ENCODE results near the gene MEX3A.
"Not testable (repeated sequence)": the region's sequence is repeated elsewhere in the genome, so short reads cannot be mapped to it uniquely, and the experiment has no call there.

MEX3A gene

GRCh38 chr1:156060937-156061636 lies 21.2 kb downstream of the MEX3A start, which contains the start of gene RAB25:
Gene RAB25 (plus strand): TSS chr1:156061160. CDS start chr1:156061401, 241 bp downstream.
- DNase-seq (ENCODE audit: insufficient read length, low spot score) (no peak), FAIRE-seq (no peak)

GRCh38 chr1:156056326-156056849 lies 25.9 kb downstream of the MEX3A start:
- DNase-seq (ENCODE audit: insufficient read length, low spot score) (no peak), FAIRE-seq (no peak)

DNA sequence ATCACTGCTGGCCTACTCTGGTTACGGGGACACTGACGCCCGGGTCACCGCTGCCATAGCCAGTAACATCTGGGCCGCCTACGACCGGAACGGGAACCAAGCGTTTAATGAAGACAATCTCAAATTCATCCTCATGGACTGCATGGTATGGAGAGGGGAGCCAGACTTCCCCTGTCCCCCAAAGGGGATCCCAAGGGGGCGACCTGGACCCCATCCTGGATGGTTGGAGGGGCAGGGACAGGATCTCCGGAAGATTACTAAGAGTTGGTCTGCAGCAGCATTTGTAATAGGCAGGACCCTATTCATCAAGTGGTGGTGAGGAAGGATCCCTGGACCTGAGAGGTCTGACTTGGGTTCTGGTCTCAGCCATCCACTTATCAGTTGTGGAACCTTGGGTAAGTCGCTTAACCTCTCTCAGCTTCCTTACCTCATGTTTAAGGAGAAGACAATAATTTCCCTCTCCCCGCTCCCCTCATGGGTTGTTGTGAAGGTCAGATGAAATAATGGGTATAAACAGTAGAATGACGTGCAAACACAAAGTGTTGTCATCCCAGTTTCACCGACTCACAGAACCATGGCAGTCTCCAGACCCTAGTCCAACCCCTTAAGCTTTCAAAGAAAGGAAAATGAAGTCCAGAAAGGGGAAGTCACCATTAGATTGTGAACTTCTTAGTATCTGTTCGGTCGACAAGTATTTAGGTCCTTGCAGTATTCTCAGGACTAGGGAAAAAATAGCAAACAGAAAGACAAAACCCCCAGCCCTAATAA lies 26.8 kb downstream of the MEX3A start:
- DNase-seq (ENCODE audit: insufficient read length, low spot score) = no peak
- no peak for FAIRE-seq

DNA sequence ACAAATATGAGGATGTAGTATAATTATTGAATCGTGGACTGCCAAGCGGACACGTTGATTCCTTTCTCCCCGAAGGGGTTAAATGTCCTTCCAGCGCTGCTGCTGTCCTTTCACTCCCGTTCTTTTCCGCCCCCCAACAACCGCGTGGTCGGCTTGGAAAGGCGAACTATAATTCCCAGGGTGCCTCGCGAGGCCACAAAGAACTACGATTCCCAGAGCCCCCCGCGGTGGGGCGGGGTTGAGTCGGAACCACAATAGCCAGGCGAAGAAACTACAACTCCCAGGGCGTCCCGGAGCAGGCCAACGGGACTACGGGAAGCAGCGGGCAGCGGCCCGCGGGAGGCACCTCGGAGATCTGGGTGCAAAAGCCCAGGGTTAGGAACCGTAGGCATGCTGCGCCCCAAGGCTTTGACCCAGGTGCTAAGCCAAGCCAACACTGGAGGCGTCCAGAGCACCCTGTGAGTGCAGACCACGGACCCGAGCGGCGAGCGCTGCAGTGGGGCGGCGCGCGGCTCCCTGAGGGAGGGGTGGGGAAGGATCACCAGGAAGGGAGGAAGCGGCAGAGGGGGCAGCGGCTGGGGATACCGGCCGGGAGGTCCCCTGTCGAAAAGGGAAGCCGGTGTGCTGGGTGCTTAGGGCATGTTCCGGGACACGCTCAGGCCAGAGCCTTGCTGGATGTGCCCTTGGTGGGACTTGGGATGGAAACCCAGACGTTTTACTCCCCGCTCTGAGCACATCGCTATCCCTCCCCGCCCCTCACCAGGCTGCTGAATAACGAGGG lies 27.6 kb downstream of the MEX3A start, which contains the start of gene LAMTOR2:
Gene LAMTOR2 (plus strand): TSS at position 283 of the 781 bp plus-strand sequence. CDS start 108 bp downstream, at position 391.
- FAIRE-seq (no peak), DNase-seq (ENCODE audit: insufficient read length, low spot score) (peak; percentile 92)

DNA sequence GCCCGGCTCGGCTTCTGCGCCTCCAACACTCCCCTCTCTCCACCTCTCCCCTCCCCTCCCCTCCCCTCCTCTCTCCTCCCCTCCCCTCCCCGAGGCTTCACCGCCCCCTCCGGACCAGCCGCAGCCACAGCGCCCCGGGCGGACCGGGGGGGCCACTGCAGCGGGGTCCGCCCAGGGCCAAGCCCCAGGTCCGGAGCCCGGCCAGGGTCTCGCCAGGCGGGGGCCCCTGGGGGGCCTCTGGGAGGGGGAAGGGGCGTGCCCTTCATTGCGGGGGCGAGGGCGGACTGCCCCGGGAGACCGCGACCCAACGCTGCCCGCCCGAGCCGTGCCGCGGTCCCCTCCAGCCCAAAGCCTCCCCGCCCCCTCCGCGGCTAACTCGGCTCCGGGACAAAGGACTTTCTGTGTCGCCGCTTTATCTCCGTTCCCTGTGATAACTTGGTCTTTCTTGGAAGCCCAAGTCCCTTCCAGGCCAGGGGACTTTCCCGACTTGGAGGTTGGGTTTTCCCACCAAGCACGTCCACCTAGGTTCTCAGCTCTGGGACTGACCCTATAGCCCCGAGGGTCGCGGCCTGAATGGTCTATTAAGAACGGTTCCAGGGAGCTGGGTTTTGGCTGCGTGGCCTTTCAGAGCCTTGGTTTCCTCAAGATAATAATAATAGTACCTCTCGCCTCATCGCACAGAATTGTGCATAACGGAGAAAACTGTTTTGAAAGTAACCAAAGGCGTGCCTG lies 28.3 kb downstream of the MEX3A start, which contains the start of gene UBQLN4:
Gene UBQLN4 (minus strand): TSS at position 31 of the 732 bp plus-strand sequence. CDS start 97 bp downstream, outside the sequence.
- DNase-seq (ENCODE audit: insufficient read length, low spot score) = peak; percentile 72

DNA sequence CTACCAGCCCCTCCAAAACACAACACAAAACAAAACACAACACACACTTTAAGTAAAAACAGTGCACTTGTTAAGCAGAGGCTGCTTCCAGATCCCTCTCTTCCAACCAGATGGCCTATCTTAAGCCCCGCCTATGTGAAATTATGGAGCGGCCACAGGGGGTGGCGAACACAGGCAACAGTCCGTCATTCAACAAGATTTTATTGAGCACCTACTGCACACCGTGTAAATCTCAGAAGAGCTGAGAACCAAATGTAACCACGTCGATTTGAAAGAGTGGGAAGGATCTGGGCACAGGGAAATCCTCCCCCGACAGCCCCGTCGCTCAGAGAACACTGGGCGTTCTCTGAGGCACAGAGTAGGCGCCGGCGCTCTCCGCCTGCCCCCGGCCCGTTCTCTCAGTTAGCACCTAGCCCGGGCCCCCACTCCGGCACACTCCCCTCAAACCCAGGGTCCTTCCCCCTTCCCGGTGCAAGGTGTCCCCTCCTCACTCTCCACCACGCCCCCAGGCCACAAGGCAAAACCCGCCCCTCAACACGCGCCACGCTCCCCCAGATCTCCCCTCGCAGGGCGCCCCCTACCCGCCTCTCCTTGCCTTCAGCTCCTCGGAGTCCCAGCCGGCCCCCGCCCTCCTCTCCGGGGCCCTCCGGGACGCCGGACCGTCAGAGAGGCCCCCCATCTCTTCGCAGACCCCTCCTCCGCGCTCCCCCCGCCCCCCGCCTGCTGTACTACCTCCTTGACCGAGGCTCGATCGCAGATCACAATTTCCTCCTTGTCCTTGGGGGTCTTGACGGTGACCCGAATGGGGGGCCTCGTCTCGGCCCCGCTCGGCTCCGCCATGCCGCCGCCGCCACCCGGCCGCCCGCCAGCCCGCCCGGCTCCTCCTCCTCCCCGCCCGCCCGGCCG lies 29.1 kb downstream of the MEX3A start:
- DNase-seq (ENCODE audit: insufficient read length, low spot score) (peak; percentile 45), FAIRE-seq (no peak)

More for the DNA sequence above, 28.3 kb downstream of the MEX3A start, which contains the start of gene UBQLN4:
- no peak for FAIRE-seq

GRCh38 chr1:156051011-156051725 lies 31.1 kb downstream of the MEX3A start:
- DNase-seq (ENCODE audit: insufficient read length, low spot score) (no peak), FAIRE-seq (no peak)

- FAIRE-seq (no peak), DNase-seq (ENCODE audit: insufficient read length, low spot score) (no peak)
These were observed 31.9 kb downstream of the MEX3A start for GRCh38 chr1:156050376-156050775.

GRCh38 chr1:156048663-156049258 lies 33.5 kb downstream of the MEX3A start:
- DNase-seq (ENCODE audit: insufficient read length, low spot score) = no peak
- no peak for FAIRE-seq

DNA sequence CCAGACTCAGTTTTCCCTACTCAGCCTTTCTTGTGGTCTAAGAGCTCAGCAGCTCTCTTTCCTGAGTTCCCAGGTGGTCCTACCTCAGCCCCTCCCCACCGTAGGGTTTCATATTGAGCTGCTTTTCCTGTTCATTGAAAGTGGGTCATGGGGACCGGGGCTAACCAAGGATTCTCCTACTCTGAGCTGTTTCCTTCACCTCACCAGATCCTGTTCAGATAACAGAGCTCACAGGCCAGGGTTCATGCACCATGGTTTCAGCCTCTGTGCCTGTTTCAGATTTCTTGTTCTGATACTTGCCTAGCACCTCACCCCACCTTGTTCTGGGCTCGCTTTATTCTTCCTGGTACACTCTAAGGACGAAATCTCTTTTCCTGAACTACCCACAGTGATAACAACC lies 37.2 kb downstream of the MEX3A start:
- DNase-seq (ENCODE audit: insufficient read length, low spot score) (no peak), FAIRE-seq (no peak)

DNA sequence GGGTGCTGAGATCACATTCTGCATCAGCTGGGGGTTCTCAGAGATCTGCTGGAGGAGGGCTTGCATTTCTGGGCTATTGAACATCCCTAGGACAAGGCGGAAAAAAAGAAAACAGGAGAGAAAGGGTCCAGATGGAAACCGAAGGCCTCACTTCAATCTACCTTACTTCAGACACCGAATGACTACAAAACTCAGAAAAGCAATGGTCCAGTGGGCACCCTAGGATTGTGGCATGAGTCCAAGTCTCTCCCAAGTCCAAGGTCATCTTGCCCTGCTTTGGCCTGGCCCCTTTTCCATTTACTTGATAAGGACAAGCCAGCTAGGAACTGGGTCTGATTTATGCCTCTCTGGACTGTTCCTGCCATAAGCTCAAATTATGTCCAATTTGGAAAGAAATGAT lies 39.4 kb downstream of the MEX3A start:
- no peak for DNase-seq (ENCODE audit: insufficient read length, low spot score)
- no peak for FAIRE-seq

DNA sequence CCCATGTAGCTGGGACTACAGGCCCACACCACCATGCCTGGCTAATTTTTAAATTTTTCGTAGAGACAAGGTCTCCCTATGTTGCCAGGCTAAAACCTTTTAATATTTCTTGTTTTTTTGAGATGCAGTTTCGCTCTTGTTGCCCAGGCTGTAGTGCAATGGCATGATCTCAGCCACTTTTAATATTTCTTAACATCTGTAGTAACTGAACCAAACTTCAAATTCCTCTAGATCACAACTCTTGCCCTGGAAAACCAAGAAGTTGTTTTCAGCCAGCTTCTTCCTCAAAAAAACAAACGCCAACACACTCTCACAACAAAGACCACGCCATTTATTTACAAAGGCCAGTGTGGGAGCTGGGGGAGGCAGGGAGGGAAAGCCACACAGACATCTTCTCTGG lies 47.3 kb downstream of the MEX3A start:
- not testable (repeated sequence) for FAIRE-seq; DNase-seq (ENCODE audit: insufficient read length, low spot score)

GRCh38 chr1:156033011-156033410 lies 49.3 kb downstream of the MEX3A start:
- no peak for DNase-seq (ENCODE audit: insufficient read length, low spot score)
- no peak for FAIRE-seq

DNA sequence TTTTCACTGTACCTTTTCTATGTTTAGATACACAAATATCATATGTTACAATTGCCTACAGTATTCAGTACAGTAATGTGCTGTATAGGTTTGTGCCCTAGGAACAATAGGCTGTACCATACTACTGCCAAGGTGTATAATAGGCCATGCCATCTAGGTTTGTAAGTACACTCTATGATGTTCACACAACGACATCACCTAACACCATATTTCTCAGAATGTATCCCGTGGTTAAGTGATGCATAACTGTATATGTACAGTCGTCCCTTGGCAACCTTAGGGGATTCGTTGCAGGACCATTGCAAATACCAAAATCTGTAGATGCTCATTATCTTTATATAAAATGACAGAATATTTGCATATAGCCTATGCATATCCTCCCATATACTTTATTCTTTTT lies 55.7 kb downstream of the MEX3A start:
- DNase-seq (ENCODE audit: insufficient read length, low spot score) (no peak), FAIRE-seq (no peak)

GRCh38 chr1:156025876-156026275 lies 56.4 kb downstream of the MEX3A start:
- DNase-seq (ENCODE audit: insufficient read length, low spot score) = no peak

GRCh38 chr1:156024801-156025200 lies 57.5 kb downstream of the MEX3A start:
- DNase-seq (ENCODE audit: insufficient read length, low spot score) (no peak), FAIRE-seq (no peak)

More at GRCh38 chr1:156025876-156026275, 56.4 kb downstream of the MEX3A start:
- FAIRE-seq = no peak
